K562 (cell line): ENCODE data around the gene CPSF4. TPM values are rescaled to one million over a fixed set of nuclear protein-coding genes. Genes with fewer than 3 reads are reported as not detected.
A peak's percentile ranks its signal among the peaks of the same experiment; 100 is the strongest.

Source experiments
- FOSL1 ChIP-seq: fragments of 200-800 bp; sonication (Bioruptor generic); conservative IDR thresholded peaks from 2 replicates; pipeline ENCODE4 v1.6.1; 2016; ENCODE audit warnings: missing genetic modification characterization, missing compliant biosample characterization
- JUNB ChIP-seq: fragments of 450-650 bp; formaldehyde crosslinking; conservative IDR thresholded peaks from 2 replicates; pipeline ENCODE4 v1.4.0; 2020; ENCODE audit warnings: mild to moderate bottlenecking
- NELFE ChIP-seq: IDR thresholded peaks from 2 replicates; pipeline ENCODE4 v1.6.1; 2011; ENCODE audit warnings: mild to moderate bottlenecking; ENCODE audit not compliant: insufficient read depth, insufficient read length
- ZNF143 ChIP-seq: sonication (generic); formaldehyde crosslinking; IDR thresholded peaks from 2 replicates; pipeline ENCODE4 v1.9.0; 2022; ENCODE audit warnings: mild to moderate bottlenecking, missing genetic modification reagents
- polyA plus RNA-seq, 8 experiments: library from polyadenylated mRNA; depleted of rRNA in 4 of 8; stranded (reverse) in 5 of 8; unstranded in 3 of 8; fragments of >200 nt; fragmentation: Nextera tagmentation in 2 of 8; fragmentation: Illumina TruSeq in 1 of 8; extraction: Ambion mirVana in 2 of 8; extraction: Trizol in 1 of 8; gene quantifications; 2 replicates each; pipeline versions ENCODE4 v1.2.1 to v1.2.3, GENCODE V29; 2011 to 2014; ENCODE audit warnings: inconsistent platforms in 1 of 8, missing spikeins in 1 of 8
- total RNA-seq, 7 experiments: library from RNA; depleted of rRNA in 6 of 7; stranded (reverse); fragments of >200 nt in 6 of 7; fragmentation: Illumina TruSeq in 2 of 7; extraction: Trizol in 2 of 7; gene quantifications; 2 replicates each; pipeline versions ENCODE4 v1.2.1 to v1.2.3, GENCODE V29; 2011 to 2021; ENCODE audit warnings: low replicate concordance in 1 of 7
- TF ChIP-seq, protein P1 (sequence below): fragments of 150-350 bp; conservative IDR thresholded peaks from 2 replicates; pipeline ENCODE4 v1.6.1; 2014; ENCODE audit warnings: low read length
- TF ChIP-seq, protein P2 (sequence below): fragments of 450-650 bp; IDR thresholded peaks from 2 replicates; pipeline ENCODE4 v1.6.1; 2016; ENCODE audit warnings: mild to moderate bottlenecking, moderate library complexity

CPSF4 gene
- total and polyA plus RNA-seq, 9 of the 15 experiments (the other 6 are each of a cell fraction or from before 2014, with no cell fraction given): 16.9 to 118 (median 71.7) TPM

DNA sequence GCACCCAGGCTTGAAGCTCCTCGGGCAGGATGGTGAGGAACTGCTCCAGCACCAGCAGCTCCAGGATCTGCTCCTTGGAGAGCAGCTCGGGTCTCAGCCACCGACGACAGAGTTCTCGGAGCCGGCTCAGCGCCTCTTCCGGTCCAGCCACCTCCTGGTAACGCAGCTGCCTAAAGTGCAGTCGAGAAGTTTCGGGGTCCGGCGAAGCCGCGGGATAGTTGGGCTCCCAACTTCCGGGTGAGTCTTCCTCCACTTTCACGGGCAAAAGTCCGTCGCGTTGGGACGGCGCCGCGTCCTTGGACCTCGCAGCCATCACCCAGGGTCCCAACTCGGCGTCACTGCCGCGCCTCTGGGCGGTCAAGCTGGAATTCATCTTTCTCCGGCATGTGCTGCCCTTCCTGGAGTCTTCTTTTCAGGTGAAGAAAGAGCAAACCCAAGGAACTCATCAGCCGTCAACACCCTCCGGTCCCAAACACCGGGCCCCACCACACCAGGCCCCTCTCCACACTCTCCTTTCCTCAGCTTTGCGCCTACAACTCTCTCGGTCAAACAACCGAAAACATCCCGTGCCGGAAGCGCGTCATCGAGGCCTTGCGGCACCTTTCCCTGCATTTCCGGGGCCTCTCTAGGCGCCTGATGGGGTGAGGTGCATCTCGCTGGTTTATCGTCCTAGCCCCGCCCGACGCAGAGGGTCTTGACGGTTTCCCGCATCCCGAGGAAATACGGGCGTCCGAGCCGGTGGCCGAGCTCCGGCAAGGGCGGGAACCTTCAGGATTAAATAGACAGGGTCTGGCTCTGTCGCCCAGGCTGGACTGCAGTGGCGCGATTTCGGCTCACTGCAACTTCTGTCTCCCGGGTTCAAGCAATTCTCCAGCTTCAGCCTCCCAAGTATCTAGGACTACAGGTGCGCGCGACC lies 61.2 kb downstream of the CPSF4 start, which contains the start of gene ZNF394 (continued):
- TF ChIP-seq, protein P1, sequence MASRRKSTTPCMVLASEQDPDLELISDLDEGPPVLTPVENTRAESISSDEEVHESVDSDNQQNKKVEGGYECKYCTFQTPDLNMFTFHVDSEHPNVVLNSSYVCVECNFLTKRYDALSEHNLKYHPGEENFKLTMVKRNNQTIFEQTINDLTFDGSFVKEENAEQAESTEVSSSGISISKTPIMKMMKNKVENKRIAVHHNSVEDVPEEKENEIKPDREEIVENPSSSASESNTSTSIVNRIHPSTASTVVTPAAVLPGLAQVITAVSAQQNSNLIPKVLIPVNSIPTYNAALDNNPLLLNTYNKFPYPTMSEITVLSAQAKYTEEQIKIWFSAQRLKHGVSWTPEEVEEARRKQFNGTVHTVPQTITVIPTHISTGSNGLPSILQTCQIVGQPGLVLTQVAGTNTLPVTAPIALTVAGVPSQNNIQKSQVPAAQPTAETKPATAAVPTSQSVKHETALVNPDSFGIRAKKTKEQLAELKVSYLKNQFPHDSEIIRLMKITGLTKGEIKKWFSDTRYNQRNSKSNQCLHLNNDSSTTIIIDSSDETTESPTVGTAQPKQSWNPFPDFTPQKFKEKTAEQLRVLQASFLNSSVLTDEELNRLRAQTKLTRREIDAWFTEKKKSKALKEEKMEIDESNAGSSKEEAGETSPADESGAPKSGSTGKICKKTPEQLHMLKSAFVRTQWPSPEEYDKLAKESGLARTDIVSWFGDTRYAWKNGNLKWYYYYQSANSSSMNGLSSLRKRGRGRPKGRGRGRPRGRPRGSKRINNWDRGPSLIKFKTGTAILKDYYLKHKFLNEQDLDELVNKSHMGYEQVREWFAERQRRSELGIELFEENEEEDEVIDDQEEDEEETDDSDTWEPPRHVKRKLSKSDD: no peak
- TF ChIP-seq FOSL1 (tag): peak; percentile 57
- no peak for TF ChIP-seq JUNB (CRISPR knock-in tag)
- TF ChIP-seq ZNF143 (CRISPR knock-in tag): no peak; the same call in 1 of the 2 replicates
- TF ChIP-seq NELFE: no peak
- TF ChIP-seq, protein P2, sequence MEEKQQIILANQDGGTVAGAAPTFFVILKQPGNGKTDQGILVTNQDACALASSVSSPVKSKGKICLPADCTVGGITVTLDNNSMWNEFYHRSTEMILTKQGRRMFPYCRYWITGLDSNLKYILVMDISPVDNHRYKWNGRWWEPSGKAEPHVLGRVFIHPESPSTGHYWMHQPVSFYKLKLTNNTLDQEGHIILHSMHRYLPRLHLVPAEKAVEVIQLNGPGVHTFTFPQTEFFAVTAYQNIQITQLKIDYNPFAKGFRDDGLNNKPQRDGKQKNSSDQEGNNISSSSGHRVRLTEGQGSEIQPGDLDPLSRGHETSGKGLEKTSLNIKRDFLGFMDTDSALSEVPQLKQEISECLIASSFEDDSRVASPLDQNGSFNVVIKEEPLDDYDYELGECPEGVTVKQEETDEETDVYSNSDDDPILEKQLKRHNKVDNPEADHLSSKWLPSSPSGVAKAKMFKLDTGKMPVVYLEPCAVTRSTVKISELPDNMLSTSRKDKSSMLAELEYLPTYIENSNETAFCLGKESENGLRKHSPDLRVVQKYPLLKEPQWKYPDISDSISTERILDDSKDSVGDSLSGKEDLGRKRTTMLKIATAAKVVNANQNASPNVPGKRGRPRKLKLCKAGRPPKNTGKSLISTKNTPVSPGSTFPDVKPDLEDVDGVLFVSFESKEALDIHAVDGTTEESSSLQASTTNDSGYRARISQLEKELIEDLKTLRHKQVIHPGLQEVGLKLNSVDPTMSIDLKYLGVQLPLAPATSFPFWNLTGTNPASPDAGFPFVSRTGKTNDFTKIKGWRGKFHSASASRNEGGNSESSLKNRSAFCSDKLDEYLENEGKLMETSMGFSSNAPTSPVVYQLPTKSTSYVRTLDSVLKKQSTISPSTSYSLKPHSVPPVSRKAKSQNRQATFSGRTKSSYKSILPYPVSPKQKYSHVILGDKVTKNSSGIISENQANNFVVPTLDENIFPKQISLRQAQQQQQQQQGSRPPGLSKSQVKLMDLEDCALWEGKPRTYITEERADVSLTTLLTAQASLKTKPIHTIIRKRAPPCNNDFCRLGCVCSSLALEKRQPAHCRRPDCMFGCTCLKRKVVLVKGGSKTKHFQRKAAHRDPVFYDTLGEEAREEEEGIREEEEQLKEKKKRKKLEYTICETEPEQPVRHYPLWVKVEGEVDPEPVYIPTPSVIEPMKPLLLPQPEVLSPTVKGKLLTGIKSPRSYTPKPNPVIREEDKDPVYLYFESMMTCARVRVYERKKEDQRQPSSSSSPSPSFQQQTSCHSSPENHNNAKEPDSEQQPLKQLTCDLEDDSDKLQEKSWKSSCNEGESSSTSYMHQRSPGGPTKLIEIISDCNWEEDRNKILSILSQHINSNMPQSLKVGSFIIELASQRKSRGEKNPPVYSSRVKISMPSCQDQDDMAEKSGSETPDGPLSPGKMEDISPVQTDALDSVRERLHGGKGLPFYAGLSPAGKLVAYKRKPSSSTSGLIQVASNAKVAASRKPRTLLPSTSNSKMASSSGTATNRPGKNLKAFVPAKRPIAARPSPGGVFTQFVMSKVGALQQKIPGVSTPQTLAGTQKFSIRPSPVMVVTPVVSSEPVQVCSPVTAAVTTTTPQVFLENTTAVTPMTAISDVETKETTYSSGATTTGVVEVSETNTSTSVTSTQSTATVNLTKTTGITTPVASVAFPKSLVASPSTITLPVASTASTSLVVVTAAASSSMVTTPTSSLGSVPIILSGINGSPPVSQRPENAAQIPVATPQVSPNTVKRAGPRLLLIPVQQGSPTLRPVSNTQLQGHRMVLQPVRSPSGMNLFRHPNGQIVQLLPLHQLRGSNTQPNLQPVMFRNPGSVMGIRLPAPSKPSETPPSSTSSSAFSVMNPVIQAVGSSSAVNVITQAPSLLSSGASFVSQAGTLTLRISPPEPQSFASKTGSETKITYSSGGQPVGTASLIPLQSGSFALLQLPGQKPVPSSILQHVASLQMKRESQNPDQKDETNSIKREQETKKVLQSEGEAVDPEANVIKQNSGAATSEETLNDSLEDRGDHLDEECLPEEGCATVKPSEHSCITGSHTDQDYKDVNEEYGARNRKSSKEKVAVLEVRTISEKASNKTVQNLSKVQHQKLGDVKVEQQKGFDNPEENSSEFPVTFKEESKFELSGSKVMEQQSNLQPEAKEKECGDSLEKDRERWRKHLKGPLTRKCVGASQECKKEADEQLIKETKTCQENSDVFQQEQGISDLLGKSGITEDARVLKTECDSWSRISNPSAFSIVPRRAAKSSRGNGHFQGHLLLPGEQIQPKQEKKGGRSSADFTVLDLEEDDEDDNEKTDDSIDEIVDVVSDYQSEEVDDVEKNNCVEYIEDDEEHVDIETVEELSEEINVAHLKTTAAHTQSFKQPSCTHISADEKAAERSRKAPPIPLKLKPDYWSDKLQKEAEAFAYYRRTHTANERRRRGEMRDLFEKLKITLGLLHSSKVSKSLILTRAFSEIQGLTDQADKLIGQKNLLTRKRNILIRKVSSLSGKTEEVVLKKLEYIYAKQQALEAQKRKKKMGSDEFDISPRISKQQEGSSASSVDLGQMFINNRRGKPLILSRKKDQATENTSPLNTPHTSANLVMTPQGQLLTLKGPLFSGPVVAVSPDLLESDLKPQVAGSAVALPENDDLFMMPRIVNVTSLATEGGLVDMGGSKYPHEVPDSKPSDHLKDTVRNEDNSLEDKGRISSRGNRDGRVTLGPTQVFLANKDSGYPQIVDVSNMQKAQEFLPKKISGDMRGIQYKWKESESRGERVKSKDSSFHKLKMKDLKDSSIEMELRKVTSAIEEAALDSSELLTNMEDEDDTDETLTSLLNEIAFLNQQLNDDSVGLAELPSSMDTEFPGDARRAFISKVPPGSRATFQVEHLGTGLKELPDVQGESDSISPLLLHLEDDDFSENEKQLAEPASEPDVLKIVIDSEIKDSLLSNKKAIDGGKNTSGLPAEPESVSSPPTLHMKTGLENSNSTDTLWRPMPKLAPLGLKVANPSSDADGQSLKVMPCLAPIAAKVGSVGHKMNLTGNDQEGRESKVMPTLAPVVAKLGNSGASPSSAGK: peak; percentile 84
